ENCODE data around the gene KNSTRN. TPM values are rescaled to one million over a fixed set of nuclear protein-coding genes. Genes with fewer than 3 reads are reported as not detected.

KNSTRN gene
- total and polyA plus RNA-seq, 2 of the 13 experiments (the other 11 are each of a cell fraction or from before 2014, with no cell fraction given), result 20.3 to 62.3 TPM

DNA sequence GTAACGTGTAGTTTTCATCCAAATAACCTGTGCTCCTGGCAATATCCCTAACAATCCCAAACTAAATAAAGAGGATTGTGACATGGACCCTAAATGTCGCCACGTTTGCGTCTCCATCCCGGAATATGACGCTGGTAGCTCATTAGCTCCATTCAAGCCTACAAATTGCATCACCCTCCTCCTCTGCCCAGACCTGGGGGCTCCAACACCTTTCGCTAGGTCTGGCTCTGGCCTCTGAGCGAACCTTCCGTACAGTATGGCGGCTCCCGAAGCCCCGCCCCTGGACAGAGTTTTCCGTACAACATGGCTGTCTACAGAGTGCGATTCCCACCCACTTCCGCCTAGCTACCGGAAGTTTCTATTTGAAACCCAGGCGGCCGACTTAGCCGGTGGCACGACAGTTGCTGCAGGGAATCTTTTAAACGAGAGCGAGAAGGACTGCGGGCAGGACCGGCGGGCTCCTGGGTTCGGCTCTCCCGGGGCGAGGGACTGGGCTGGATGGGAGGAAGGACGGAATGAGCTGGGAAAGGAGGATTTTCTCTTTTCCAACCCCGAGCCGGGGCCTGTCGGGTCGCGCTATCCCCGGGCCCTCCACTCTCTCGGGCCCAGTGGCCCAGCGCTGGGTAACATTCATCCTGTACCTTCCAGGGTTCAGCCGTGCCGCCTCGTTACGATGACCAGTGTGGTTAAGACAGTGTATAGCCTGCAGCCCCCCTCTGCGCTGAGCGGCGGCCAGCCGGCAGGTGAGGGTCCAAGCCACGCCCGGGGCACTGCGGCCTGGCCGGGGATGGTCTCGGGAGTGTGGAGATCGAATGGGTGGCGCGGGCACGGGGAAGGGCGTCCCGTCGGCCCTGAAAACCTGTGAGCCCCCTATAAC is at the start of gene KNSTRN (continued):
- TF ChIP-seq NR2C2 (CRISPR knock-in tag; IDR thresholded peaks at IDR 0.05; ENCODE audit: borderline replicate concordance), result peak; percentile 55; the same call in 1 of the 2 replicates
- no peak; the same call in 1 of the 2 replicates for TF ChIP-seq ARID2 (CRISPR knock-in tag; IDR thresholded peaks at IDR 0.05; ENCODE audit: borderline replicate concordance)
- no peak for TF ChIP-seq ZFP36L1 (CRISPR knock-in tag; IDR thresholded peaks at IDR 0.05)
- no peak for TF ChIP-seq MNT (IDR thresholded peaks at IDR 0.05)
- no peak for TF ChIP-seq PRMT3 (CRISPR knock-in tag; IDR thresholded peaks at IDR 0.05; ENCODE audit: borderline replicate concordance, low read depth)
- 0 out of 2 replicates have a peak, but pooled peaks have one; percentile 35 for TF ChIP-seq MED1 (CRISPR knock-in tag; IDR thresholded peaks at IDR 0.05)
- TF ChIP-seq BCLAF1 (IDR thresholded peaks at IDR 0.05), result no peak
- no peak for TF ChIP-seq STAG1 (CRISPR knock-in tag; IDR thresholded peaks at IDR 0.05)
- TF ChIP-seq ZNF615 (CRISPR knock-in tag; IDR thresholded peaks at IDR 0.05; ENCODE audit: borderline replicate concordance), result no peak
- peak; percentile 90 for TF ChIP-seq TFDP2 (CRISPR knock-in tag; IDR thresholded peaks at IDR 0.05)
- TF ChIP-seq, protein P1, sequence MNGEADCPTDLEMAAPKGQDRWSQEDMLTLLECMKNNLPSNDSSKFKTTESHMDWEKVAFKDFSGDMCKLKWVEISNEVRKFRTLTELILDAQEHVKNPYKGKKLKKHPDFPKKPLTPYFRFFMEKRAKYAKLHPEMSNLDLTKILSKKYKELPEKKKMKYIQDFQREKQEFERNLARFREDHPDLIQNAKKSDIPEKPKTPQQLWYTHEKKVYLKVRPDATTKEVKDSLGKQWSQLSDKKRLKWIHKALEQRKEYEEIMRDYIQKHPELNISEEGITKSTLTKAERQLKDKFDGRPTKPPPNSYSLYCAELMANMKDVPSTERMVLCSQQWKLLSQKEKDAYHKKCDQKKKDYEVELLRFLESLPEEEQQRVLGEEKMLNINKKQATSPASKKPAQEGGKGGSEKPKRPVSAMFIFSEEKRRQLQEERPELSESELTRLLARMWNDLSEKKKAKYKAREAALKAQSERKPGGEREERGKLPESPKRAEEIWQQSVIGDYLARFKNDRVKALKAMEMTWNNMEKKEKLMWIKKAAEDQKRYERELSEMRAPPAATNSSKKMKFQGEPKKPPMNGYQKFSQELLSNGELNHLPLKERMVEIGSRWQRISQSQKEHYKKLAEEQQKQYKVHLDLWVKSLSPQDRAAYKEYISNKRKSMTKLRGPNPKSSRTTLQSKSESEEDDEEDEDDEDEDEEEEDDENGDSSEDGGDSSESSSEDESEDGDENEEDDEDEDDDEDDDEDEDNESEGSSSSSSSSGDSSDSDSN (CRISPR knock-in tag; IDR thresholded peaks at IDR 0.05), result peak; percentile 82
- TF ChIP-seq ATF1 (CRISPR knock-in tag; IDR thresholded peaks at IDR 0.05), result no peak
- no peak for TF ChIP-seq SATB2 (CRISPR knock-in tag; IDR thresholded peaks at IDR 0.05)
- TF ChIP-seq PRDM15 (CRISPR knock-in tag; IDR thresholded peaks at IDR 0.05), result no peak
- no peak for TF ChIP-seq ZNF367 (CRISPR knock-in tag; IDR thresholded peaks at IDR 0.05; ENCODE audit: borderline replicate concordance)
